Measurements from ENCODE around the gene ABHD16B. TPM values are rescaled to one million over a fixed set of nuclear protein-coding genes. Genes with fewer than 3 reads are reported as not detected.

The ABHD16B gene
- polyA plus RNA-seq, 3 donors = not detected

- no peak for DNase-seq
These were observed 29.7 kb upstream of the ABHD16B start for GRCh38 chr20:63831646-63831992.

- DNase-seq = no peak
These were observed 29.2 kb upstream of the ABHD16B start for GRCh38 chr20:63831993-63832686.

DNA sequence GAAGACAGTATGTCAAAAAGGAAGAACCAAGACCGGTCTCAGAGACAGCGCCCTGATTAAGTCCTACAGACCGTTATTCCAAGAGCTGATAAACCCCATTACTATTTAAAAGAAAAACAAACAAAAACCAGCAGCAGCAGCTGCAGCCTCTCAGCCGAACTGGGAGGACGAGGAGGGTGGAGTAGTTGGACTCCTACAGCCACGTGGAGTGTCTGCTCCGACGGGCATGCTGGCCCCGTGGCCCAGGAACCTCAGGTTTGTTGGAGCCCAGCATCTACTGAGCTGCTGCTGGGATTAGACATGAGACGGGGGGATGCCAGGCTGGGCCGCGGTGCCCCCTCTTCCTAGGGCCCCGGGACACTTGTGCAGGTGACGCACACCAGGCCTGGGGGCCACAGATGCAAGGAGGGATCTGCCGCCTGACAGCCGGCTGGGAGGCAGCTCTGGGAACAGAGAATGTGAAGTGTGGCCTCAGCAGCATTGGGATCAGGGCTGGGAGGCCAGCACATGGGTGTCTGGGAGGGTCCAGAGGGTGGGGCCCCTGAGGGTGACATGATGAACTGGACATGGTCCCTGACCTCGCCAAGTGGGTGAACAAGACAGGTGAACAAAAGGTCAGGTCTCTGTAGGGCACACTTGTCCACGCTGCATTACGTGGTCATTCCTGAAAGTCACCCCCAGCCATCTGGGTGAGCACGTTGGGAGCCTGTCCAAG, 27.4 kb upstream of the ABHD16B start:
- no peak for DNase-seq

GRCh38 chr20:63834491-63834880, 26.8 kb upstream of the ABHD16B start:
- no peak for DNase-seq

DNA sequence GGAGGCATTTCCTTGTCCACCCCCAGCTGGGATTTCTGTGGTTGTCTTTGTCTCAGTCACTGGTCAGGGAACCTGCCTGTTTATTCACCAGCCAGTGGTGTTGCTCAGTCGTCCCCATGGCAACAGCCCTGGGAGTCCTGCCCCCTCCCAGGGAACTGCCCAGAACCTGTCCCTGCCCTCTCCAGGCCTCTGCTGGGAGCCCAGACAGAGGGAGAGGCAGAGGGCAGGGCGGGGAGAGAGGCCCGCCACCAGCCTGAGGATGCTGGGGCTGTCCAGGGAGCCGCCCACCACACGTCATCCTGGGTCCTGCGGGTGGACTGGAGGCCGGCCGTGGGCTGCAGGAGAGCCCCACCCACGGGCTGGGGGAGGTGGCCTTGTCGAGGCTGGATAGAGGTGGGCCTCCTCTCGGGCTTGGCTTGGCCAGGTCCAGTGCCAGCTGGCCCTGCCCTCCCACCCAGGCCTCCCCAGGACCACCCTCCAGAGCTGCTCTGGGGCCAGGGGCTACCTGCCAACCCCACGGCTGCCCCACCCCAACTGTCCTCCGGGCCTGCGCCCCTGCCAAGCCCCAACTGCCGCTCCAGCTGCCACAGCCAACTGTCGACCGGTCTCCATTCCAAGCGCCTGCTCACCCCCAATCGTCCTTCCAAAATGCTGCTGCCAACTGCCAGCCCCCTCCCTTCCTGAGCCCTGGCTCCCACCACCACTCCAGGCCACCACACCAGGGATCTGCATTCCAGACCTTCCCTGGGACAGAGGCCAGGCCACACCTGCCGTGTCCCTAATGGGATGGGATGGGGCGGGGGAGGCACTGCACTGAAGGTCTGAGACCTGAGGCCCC, 26.1 kb upstream of the ABHD16B start:
- peak; percentile 92 for DNase-seq

DNA sequence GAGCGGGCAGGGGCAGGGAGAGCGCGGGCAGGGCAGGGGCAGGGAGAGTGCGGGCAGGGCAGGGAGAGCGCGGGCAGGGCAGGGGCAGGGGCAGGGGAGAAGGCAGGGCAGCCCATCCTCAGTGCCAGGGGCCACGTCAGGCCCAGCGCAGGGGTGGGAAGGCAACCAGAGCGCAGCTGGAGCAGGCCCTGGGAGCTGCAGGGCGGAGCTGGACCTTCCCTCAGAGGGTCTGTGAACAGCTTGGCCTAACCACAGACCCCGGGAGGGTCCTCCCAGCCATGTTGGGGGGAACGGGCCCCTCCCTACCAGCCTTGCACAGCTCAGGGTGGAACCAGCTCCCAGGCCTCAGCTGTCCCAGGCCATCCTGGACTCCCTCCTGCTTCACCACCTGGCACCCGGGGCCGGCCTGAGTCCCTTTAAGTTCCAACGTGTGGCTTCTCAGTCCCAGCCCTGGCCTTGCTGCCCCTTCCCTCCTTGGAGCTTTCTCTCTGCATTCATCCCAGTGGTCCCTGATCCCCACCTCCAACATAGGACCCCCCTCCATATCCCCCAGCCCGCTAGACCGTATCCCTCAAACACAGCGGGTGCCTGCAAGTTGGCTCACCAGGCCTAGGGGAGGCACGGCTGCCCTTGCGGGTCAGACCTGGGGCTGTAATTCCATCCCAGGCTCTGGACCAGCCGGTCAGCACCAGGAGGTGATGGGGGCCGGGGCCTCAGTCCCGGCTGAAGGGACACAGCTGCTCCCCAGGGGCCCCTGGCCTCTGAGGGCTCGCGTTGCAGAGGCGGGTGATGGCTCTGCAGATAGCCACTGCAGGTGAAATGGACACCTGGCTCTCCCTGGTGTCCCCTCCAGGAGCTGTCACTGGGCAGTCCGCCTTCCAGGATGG, 24.6 kb upstream of the ABHD16B start:
- no peak for DNase-seq

DNA sequence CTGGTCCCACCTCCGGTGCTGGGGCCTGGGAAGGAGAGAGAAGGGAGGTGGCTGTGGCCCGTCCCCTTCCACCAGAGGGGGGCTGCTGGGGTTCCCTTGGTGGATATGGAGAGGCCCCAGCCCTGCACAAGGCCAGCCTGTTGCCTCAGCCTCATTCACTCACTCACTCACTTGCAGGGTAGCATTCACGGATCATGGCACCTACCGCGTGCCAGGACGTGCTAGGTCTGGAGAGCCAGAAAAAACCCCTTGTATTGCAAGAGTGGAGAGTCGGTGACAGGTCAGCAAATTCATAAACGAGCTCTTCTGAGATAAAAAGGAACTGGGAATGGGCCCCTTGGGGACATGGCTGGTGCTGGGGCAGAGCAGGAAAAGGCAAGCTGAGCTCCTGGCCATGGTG, 23.8 kb upstream of the ABHD16B start:
- no peak for DNase-seq

DNA sequence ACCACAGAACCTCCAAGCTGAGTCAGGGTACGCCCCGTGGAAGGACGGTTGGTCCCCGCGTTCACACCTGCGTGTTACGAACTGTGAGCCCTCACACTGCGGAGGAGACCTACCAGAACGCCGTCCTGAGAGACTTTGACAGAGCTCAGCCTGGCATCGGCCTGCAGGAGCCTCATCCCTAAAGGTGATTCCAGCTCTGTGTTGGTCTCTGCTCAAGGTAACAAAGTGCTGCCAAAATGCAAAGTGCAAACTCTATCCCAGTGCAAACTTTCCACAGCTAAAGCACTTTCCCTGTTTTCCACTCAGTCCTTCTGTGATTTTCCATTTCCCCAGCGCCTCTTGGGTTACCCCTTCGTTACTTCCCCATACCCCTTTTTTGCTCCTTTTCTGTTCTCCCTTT, 21.7 kb upstream of the ABHD16B start:
- no peak for DNase-seq

GRCh38 chr20:63840405-63840828, 20.9 kb upstream of the ABHD16B start:
- no peak for DNase-seq

- DNase-seq = no peak
These were observed 19.0 kb upstream of the ABHD16B start for GRCh38 chr20:63842258-63842657.

DNA sequence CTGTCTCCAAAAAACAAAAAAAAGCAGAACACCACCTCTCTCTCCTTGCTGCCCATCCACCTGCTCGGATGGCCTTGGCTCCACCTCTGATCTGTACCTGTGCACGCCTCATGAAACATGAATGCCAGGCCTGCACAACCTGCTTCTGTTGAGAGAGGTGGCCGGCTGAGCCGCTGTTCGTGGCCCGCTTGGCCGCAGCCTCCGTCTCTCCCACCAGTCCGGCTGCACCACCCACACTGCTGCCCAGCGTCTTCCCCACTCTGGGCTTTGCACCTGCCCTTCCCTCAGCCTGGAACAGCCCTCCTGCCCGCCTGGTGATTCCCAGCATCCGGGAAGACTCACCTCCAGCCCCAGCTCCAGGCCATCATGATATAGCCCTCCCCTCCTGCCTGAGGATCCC, 18.1 kb upstream of the ABHD16B start:
- DNase-seq = no peak

DNA sequence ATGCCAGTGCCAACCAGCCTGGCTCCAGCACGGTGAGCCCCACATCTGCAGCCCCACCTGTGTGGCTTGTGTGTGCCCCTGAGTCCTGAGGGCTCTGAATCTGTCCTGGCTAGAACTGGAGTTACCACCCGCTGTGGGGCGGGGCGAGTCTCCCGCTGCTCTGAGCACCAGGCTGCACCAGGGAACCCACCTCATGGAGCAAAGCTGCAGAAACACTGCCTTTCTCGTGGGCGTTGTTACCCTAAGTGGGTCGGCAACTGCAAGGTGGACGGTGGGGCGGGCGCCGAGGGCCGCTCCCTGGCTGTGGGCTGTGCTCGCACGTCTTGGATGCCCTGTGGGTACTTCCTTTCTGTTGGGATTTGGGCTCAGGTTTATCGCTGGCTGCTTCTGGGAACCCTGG, 17.5 kb upstream of the ABHD16B start:
- DNase-seq = no peak

- DNase-seq = no peak
These were observed 16.7 kb upstream of the ABHD16B start for GRCh38 chr20:63844511-63844991.

DNA sequence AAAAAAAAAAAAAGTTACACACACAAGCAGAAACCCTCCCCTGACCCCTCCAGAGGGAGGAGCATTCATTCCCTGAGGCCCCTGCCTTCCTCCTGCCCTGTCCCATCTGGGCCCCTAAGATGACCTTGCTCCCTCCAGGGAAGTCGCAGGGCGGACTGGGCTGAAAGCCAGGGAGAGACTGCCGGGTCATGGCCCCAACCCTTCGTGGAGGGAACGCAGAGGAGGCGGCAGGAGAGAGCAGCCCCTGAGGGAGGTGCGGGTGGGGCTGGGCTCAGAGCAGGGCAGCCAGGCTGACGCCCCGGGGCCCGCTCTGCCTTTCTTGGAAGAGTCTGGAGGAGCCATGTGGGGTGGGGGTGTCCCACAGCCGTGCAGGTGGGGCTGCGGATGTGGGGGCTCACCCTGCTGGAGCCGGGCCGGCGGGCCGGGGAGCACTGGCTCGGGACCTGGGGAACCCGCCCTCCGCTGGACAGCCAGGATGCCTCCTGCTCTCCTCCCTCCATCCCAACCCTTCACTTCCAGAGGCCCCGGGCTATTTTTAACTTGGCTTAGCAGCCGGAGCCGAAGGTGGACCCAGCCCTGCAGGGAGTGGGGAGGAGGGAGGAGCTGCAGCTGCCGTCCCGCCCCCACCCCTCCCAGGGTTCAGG, 15.0 kb upstream of the ABHD16B start:
- DNase-seq = peak; percentile 81

DNA sequence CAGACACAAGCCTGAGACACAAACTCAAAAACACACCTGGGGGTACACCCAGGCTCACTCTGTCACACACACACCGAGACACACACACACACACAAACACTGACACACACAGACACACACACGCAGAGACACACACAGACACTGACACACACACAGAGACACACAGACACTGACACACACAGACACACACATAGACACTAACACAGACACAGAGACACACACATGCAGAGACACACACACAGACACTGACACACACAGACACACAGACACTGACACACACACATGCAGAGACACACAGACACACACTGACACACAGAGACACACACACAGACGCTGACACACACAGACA, 14.4 kb upstream of the ABHD16B start:
- DNase-seq = no peak

DNA sequence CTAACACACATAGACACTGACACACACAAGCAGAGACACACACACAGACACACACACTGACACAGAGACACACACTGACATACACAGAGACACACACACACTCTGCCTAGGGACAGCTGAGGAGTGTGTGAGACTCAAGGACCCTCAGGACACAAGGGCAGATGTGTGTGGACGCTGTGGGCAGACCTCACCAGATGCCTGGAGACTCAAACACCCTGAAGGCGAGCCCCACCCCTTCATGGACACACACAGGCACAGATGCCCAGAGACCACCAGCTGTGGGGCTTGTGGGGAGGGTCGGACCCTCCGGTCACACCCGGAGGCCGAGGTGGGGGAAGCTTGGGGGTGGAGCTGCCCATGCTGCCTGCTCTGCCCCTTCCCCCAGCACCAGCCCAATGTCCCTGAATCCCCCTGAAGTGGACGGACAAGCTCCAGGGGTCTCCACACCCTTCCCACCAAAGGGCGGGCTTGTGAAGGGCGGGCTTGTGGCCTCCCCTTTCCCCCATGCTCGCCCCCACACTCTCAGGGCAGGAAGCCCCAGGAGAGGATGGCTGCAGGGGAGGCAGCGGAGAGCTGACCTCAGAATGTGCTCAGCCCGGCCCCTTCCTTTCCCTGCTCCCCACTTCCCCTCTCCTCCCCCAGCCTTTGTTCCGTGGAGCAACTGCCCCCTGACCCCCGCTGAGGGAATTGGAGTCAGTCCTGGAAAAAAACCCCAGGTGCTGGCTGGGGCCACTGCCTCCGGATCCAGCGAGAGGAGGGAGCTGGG, 13.9 kb upstream of the ABHD16B start:
- no peak for DNase-seq

DNA sequence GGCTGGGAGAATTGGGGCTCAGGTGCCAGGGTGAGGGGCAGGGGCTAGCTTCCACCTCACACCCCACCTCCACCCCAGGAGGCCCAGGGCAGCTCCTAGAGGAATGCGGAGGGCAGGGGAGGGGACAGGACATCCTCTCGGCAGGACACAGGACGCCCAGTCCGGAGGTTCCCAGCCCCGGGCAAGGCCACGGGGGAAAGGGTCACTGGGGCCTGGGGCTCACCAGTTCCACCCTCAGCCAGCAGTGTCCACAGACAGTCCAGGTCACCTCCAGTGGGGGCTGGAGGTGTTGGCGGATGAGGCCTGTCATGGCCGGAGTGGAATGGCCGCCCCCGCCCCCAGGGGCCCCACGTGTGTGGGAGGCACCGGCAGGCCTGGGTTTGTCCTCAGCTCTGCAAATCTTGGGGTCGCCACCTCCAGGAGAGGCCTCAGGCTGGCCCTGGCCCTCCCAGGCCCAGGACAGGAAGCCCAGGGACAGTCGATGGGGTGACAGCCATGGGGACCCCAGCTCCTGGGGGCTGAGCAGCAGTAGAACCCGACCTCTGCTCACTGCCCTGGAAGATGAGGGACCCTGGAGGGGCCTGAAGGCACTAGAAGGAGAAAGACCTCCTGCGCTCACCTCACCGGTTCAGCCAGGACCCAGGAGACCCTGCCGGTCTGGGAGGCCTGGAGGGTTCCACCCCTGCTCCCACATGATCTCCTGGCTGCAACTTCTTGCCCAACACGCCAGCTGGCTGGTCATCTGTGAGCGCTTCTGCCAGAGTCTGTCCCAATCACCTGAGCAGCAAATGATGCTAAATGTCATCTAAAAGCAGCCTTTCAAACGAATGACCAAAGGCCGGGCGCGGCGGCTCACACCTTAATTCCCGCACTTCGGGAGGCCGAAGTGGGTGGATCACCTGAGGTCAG, 13.0 kb upstream of the ABHD16B start:
- no peak for DNase-seq

- no peak for DNase-seq
These were observed 10.4 kb upstream of the ABHD16B start for GRCh38 chr20:63850689-63851547.

Data from renal pelvis (tissue), 4 donors.